HG02885 (cell line): ENCODE data around the gene MAGI1.

ENCODE experiments used
- ATAC-seq: cut with Tn5 transposase; IDR thresholded peaks from one replicate; pipeline ENCODE4 v1.9.1; 2021; ENCODE audit warnings: mild to moderate bottlenecking; ENCODE audit not compliant: unreplicated experiment, poor library complexity

Gene MAGI1

GRCh38 chr3:65778968-65779367, 259.8 kb downstream of the MAGI1 start:
- no peak for ATAC-seq

GRCh38 chr3:65777050-65777449, 261.7 kb downstream of the MAGI1 start:
- ATAC-seq = no peak

- no peak for ATAC-seq
Measured at GRCh38 chr3:65776494-65776893, 262.2 kb downstream of the MAGI1 start.

DNA sequence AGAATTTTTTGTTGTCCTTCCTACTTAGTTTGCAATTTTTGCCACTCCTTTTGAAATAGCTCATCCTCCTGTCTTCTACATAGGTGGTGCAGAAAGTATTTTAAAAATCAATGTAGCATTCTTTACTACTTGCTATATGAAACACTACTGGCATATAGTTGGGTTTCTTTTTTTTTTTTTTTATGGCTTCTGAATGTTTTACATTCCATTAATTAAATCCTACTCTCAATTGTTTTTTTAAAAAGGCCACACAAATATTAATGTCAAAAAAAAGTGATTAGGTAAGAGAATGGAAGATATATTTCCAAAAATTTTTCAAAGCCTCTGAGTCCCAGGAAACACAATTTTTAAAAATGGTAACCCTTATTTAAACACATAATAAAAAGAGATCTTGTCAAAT, 262.6 kb downstream of the MAGI1 start:
- ATAC-seq = no peak

DNA sequence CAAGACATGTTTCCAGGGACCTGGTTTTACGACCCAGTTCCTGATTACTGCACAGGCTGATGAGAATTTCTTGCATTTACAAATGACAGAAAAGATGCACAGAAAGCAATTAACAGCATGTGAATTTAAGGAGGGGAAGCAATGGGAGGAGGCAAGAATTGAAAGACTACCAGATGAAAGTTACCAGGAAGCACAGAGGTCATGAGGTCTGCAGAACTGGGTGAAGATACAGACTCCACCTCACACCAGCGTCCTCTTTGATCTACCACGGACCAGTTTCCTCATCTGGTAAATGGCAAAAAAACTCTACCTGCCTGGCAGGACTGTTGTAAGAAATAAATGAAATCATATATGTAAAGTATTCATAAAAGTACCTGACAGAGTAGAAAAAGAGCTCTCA, 266.0 kb downstream of the MAGI1 start:
- no peak for ATAC-seq

- ATAC-seq = no peak
Measured at GRCh38 chr3:65767551-65767950, 271.2 kb downstream of the MAGI1 start.

GRCh38 chr3:65762235-65762580, 276.5 kb downstream of the MAGI1 start:
- no peak for ATAC-seq

DNA sequence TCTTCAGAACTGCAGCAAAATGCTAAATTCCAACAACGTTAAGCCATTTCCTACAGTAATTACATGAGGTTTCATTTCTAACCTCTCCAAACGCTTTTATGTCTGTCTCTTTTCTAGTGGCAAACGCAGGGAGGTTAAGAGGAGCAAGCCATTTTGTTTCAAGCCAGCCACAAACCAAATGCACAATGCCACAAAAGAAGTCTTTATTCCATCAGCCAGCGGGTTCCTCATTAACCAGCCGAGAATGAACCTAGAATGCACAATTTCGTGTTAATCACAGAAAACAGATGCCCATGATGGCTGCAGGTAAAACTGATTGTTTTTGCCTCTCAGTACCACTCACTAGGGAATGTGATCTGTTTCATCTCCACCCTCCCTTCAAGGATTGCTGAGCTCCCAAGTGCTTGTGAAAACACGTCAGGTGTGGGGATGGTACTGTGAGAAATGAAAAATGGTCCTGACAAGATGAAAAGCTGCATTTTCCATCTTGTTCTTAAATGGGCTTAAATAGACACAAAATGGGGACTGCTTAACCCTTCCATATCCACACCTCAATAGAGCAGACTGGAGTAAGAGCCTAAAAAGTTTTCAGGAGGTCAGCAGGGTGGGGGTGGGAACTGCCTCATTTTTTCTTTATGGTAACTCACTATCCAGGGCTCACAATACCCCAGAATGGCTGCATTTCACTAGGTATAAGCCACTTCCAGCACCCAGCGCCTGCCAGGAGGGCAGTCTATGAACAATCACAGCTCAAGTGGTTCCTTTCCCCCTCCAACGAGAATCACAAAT, 277.1 kb downstream of the MAGI1 start:
- no peak for ATAC-seq

DNA sequence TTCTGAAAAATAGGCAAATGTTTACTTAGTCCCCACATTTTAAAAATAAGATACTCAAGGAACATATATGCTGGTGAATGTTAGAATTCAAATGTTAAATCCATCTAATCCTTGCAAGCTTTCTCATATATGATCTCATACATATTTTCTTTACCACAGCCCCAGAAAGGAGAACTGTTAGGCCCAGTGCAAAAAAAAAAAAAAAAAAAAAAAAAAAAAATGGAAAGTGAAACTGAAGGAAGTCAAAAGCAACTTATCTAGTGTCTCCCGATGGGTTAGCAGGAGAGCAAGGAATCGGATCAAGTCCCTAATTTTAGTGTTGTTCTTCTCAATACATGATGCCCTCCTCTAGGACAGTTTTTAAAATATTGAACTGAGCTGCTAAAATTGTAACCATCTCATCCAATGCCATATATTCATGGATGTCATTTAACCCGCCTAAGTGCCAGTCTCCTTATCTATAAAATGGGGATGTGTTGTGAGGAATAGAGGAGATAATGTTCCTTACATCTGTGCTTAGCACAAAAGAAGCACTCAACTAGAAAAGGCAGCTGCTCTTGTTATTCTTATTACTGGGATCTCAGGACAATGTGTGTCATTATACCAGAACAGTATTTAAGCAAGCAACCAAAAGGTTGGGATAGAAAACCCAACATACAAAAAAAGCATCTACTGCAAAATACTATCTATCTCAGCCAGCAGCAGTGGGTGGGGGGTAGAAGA, 279.7 kb downstream of the MAGI1 start:
- no peak for ATAC-seq

- no peak for ATAC-seq
Measured at GRCh38 chr3:65758438-65758837, 280.3 kb downstream of the MAGI1 start.

DNA sequence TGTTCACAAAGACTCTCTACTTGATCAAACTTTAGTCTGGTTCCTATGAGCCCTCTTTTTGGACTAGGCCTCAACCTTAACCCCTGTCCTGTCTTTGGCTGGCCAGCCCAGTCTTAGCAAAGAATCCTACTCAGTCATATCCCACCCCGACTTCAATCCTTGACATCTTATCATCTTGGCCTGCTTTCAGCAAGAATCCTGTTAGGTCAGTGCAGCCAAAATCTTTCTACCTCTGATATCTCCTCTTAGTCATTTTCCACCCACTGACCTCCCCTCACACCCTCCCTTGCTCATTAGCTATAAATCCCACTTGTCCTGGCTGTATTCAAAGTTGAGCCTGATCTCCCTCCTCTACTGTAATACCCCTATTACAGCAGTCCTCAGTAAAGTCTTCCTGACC, 286.1 kb downstream of the MAGI1 start:
- no peak for ATAC-seq

- ATAC-seq = peak; percentile 59
Measured at GRCh38 chr3:65751123-65751700, 287.5 kb downstream of the MAGI1 start.

- no peak for ATAC-seq
Measured at GRCh38 chr3:65749066-65749465, 289.7 kb downstream of the MAGI1 start.

DNA sequence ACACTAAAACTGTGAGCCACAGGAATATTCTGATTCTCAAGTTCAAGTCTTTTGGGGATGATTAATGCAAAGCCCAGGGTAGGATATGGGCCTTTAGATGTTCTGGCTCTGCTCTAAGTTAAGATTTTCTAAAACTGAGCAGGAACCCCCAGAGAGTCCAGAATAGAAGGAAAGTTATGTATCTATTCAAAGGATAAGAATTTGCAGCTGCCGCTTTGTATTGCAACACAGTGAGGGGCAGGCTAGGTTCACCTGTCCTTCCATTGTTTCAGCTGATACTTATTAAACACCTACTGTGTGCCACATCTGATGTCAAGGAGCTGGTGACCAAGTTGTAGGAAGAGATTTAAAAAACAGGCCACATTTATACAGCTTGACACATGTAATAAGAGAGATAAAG, 290.4 kb downstream of the MAGI1 start:
- no peak for ATAC-seq

GRCh38 chr3:65746848-65747247, 291.9 kb downstream of the MAGI1 start:
- no peak for ATAC-seq

GRCh38 chr3:65745306-65745705, 293.4 kb downstream of the MAGI1 start:
- ATAC-seq = no peak

DNA sequence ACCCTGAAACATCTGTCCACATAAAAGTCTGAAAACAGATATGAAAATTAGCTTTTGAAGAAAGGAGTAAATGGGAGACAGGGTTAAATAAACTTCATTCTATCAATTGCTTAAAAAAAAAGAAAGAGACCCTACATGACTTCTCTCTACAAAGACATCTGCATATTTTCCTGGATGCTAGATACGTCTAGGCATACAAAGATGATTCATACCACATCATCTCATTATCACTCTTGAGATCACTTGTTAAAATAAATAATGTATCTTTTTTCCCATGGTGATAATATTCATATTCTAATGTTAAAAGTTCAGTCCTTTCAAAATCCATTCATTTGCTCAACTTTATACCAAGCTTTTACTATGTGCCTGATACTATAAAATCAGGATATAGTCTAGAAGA, 295.8 kb downstream of the MAGI1 start:
- ATAC-seq = no peak

DNA sequence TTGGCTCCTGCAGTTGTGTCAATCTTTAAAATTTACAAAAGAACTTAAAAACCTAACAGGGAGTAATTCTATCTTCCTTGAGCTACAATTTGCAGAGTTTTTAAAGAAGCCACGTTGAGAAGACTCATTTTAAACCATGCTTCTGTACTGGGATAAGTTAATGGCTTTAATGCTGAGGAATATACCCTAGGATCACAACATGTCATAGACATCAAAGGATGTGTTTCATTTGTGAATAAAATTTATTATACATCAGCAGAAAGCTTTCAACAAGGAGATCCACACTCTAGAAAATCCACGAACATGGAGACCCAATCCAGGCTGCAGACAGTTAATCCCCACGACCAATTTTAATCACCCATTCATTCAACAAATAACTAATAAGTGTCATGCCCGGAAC, 297.2 kb downstream of the MAGI1 start:
- no peak for ATAC-seq

DNA sequence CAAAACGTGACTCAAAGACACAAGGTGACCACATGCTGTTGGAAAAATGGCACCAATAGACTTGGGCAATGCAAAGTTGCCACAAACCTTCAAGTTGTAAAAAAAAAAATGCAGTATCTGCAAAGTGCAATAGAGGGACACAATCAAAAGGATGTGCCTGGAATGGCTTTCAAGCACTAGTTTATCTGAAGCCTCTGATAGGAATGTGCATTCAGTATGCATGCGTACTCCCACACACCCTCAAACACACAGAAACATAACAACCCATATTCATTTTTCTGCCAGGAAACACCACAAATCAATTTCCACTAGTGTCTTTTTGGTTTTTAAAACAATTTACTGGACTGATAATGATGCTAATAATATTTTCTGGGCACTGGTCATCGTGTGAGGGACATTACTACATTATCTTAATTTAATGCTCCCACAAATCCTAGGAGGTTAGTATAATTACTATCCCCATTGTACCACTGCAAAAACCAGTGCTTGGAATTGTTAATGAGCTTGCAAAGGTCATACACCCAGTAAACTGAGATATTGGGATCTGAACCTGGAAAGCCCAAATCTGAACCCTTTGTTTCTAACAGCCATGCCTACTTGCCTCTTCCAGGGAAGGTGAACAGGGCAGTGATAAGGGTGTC, 298.7 kb downstream of the MAGI1 start:
- no peak for ATAC-seq

DNA sequence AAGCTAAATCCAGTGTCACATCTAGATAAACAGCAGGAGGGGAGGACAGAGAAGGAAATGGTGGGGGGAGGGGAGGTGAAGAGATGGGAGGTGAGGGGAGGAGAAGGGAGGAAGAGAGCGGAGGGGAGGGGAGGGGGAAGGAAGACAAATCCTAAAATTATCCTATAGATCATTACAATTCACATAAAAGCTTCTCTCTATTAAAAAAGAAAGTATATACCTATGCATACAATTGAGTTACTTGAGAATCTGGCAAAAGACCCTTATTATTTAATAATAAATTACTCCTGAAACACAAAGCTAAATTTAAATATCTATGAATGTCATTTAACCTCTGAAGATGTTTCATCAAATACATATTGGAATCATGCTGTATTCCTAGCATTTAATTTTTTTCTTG, 303.9 kb downstream of the MAGI1 start:
- no peak for ATAC-seq

DNA sequence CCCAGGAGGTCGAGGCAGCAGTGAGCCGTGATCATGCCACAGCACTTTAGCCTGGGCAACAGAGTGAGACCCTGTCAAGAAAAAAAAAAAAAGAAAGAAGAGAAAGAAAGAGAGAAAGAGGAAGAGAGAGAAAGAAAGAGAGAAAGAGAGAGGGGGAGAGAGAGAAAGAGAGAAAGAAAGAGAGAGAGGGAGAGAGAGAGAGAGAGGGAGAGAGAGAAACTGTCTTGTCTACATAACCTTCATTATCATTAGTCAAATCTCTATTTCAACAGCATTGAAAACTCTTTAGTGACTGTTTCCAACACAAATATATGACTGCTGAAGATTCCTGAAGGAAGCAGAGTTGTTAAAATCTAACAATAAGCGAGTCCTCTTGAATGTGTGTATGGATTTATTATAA, 304.3 kb downstream of the MAGI1 start:
- ATAC-seq = no peak
